Gastrocnemius medialis (tissue), 4 donors: ENCODE measurements around the gene POLR3C. TPM values are rescaled to one million over a fixed set of nuclear protein-coding genes. Genes with fewer than 3 reads are reported as not detected.

ENCODE experiments used
- ATAC-seq, 2 donors: fragments of 150-250 bp; one replicate each; pipeline ENCODE4 v1.9.1; 2016
- DNase-seq, 2 donors: peaks; one replicate each; pipeline ENCODE4 v3.0.0-alpha.2; 2019
- H3K27ac ChIP-seq, 4 donors: fragments of 200-600 bp; sonication (generic); 1 replicate in 1 of 4; 2 replicates in 3 of 4; pipeline ENCODE4 v1.5.1; 2016 to 2018; ENCODE audit warnings: mild to moderate bottlenecking in 2 of 4, moderate library complexity in 1 of 4
- H3K27me3 ChIP-seq, 3 donors: fragments of 200-600 bp; sonication (generic) in 2 of 3; 1 replicate in 1 of 3; 2 replicates in 2 of 3; pipeline versions ENCODE4 v1.5.1 to v1.6.0; 2016 to 2019; ENCODE audit warnings: mild to moderate bottlenecking in 1 of 3, moderate library complexity in 1 of 3
- H3K36me3 ChIP-seq, 2 donors: fragments of 200-600 bp; sonication (generic) in 1 of 2; one replicate each; pipeline ENCODE4 v1.5.1; 2017 to 2018
- H3K4me1 ChIP-seq, 2 donors: fragments of 200-600 bp; sonication (generic) in 1 of 2; one replicate each; pipeline ENCODE4 v1.5.1; 2016 to 2017; ENCODE audit warnings: mild to moderate bottlenecking in 2 of 2
- H3K4me3 ChIP-seq, 4 donors: fragments of 200-600 bp; sonication (generic) in 3 of 4; 1 replicate in 1 of 4; 2 replicates in 3 of 4; pipeline ENCODE4 v1.5.1; 2016 to 2019; ENCODE audit warnings: mild to moderate bottlenecking in 2 of 4
- H3K9me3 ChIP-seq, 3 donors: fragments of 200-600 bp; sonication (generic) in 2 of 3; 1 replicate in 1 of 3; 2 replicates in 2 of 3; pipeline ENCODE4 v1.5.1; 2016 to 2019
- POLR2A ChIP-seq, 2 donors: fragments of 450-650 bp; IDR thresholded peaks; one replicate each; pipeline ENCODE4 v1.6.1; 2017; ENCODE audit warnings: antibody characterized with exemption in 2 of 2, mild to moderate bottlenecking in 2 of 2, moderate library complexity in 2 of 2
- in situ Hi-C, 4 donors: fragments of 200-750 bp; cut with MboI; loops; one replicate each; pipeline versions ENCODE4 v1.15.0 to v1.8.0; 2017; ENCODE audit warnings: low sequenced_read_pairs in 4 of 4
- intact Hi-C: fragments of 100-400 bp; cut with DNase I; formaldehyde crosslinking; loops from one replicate; pipeline ENCODE4 v1.15.1; 2023; ENCODE audit warnings: low total_unique reads
- microRNA-seq, 2 donors: library from miRNA; unstranded; fragments of <30 nt; microRNA quantifications; one replicate each; pipeline ENCODE4, GENCODE V29; 2016; ENCODE audit warnings: borderline replicate concordance in 2 of 2
- total RNA-seq, 4 donors: library from RNA; depleted of rRNA; stranded (reverse); fragments of >200 nt; gene quantifications; one replicate each; pipeline versions ENCODE4 v1.1.0 to v1.2.3, GENCODE V29; 2016
- TF ChIP-seq, protein P1 (sequence below), 5 experiments: fragments of 450-650 bp in 3 of 5; fragments of 200-600 bp in 2 of 5; sonication (generic) in 2 of 5; IDR thresholded peaks in 4 of 5; conservative IDR thresholded peaks in 1 of 5; 1 replicate in 4 of 5; 2 replicates in 1 of 5; pipeline ENCODE4 v1.5.1; 2016 to 2019; ENCODE audit warnings: antibody characterized with exemption in 5 of 5, mild to moderate bottlenecking in 3 of 5, moderate library complexity in 3 of 5

POLR3C gene
- total RNA-seq, 4 donors from 2014 or later: 23.0 to 27.8 (median 26.4) TPM

- ATAC-seq (no peak), DNase-seq (no peak)
- Histone ChIP-seq H3K4me1 (peaks cover 36 to 37% of the 10 kb centered on the region in 2 donors), H3K4me3 (no peak overlapping the region), H3K36me3 (peaks cover 0 to 20% of the 10 kb centered on the region in 2 donors), H3K27ac (peak overlapping the region; percentile 88 to 98 (median 91)), H3K27me3 (no peaks in the 10 kb centered on the region), H3K9me3 (no peaks in the 10 kb centered on the region)
- in situ Hi-C loops: loop anchor here in 2 of 4 donors (5.0 to 10.0 kb wide), 3 partner anchors 61 to 121 kb away; partner anchors contain the start of gene LIX1L (in 1 of the 2)
- intact Hi-C loops: loop anchor here (2.0 kb wide), 2 partner anchors 71 to 113 kb away; partner anchors contain the start of genes ANKRD34A and POLR3GL
- no peak for TF ChIP-seq POLR2A (IDR thresholded peaks at IDR 0.05)
- TF ChIP-seq, protein P1, sequence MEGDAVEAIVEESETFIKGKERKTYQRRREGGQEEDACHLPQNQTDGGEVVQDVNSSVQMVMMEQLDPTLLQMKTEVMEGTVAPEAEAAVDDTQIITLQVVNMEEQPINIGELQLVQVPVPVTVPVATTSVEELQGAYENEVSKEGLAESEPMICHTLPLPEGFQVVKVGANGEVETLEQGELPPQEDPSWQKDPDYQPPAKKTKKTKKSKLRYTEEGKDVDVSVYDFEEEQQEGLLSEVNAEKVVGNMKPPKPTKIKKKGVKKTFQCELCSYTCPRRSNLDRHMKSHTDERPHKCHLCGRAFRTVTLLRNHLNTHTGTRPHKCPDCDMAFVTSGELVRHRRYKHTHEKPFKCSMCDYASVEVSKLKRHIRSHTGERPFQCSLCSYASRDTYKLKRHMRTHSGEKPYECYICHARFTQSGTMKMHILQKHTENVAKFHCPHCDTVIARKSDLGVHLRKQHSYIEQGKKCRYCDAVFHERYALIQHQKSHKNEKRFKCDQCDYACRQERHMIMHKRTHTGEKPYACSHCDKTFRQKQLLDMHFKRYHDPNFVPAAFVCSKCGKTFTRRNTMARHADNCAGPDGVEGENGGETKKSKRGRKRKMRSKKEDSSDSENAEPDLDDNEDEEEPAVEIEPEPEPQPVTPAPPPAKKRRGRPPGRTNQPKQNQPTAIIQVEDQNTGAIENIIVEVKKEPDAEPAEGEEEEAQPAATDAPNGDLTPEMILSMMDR (IDR thresholded peaks at IDR 0.05 in 4 of 5, conservative IDR thresholded peaks at IDR 0.05 in 1 of 5): no peak
Measured at GRCh38 chr1:145893306-145894055, 69.5 kb downstream of the POLR3C start.

Small RNA genes within 50 kb of the gene (microRNA-seq; reads per million reads assigned to microRNA genes)
- 0 reads per million in 2 donors for gene MIR6736

Other genes starting within 250 kb of the POLR3C start
- gene GPR89A, start 216.2 kb upstream of the POLR3C start, total RNA-seq: 10 to 100 TPM in 3 of 4 donors, 1 to 10 TPM in 1; 9.0 to 27.0 (median 19.4) TPM
- gene PDZK1, start 116.8 kb upstream of the POLR3C start, total RNA-seq: under 1 TPM in 1 of 4 donors, not detected in 3; 0.44 TPM
- not detected for gene CD160, start 104.7 kb upstream of the POLR3C start, total RNA-seq
- gene RNF115, start 105 bp upstream of the POLR3C start, total RNA-seq: 10 to 100 TPM; 16.1 to 65.4 (median 37.3) TPM
- gene NUDT17, start 21.4 kb downstream of the POLR3C start, total RNA-seq: 1 to 10 TPM in 1 of 4 donors, under 1 TPM in 2, not detected in 1; 0.46 to 2.2 (median 0.51) TPM
- 10 to 100 TPM; 26.2 to 40.0 (median 35.7) TPM for gene PIAS3, start 34.9 kb downstream of the POLR3C start, total RNA-seq
- gene ANKRD35, start 61.7 kb downstream of the POLR3C start, total RNA-seq: 10 to 100 TPM in 2 of 4 donors, 1 to 10 TPM in 2; 8.0 to 19.5 (median 10.7) TPM
- 10 to 100 TPM in 3 of 4 donors, 1 to 10 TPM in 1; 6.4 to 20.0 (median 14.7) TPM for gene ITGA10, start 85.8 kb downstream of the POLR3C start, total RNA-seq
- 10 to 100 TPM; 23.2 to 46.0 (median 31.7) TPM for gene PEX11B, start 94.5 kb downstream of the POLR3C start, total RNA-seq
- gene RBM8A, start 103.3 kb downstream of the POLR3C start, total RNA-seq: 100 to 1,000 TPM; 199 to 589 (median 381) TPM
- gene LIX1L, start 133.8 kb downstream of the POLR3C start, total RNA-seq: 100 to 1,000 TPM in 1 of 4 donors, 10 to 100 TPM in 3; 37.1 to 108 (median 75.4) TPM
- 10 to 100 TPM in 1 of 4 donors, 1 to 10 TPM in 3; 3.3 to 19.0 (median 6.7) TPM for gene ANKRD34A, start 140.4 kb downstream of the POLR3C start, total RNA-seq
- gene POLR3GL, start 140.5 kb downstream of the POLR3C start, total RNA-seq: 10 to 100 TPM; 43.5 to 78.8 (median 59.4) TPM
- 1,000 to 10,000 TPM; 1,815 to 2,839 (median 2,202) TPM for gene TXNIP, start 172.4 kb downstream of the POLR3C start, total RNA-seq
- 100 to 1,000 TPM; 274 to 585 (median 420) TPM for gene HJV, start 197.5 kb downstream of the POLR3C start, total RNA-seq